ENCODE data around the gene GAL3ST2.

The GAL3ST2 gene

DNA sequence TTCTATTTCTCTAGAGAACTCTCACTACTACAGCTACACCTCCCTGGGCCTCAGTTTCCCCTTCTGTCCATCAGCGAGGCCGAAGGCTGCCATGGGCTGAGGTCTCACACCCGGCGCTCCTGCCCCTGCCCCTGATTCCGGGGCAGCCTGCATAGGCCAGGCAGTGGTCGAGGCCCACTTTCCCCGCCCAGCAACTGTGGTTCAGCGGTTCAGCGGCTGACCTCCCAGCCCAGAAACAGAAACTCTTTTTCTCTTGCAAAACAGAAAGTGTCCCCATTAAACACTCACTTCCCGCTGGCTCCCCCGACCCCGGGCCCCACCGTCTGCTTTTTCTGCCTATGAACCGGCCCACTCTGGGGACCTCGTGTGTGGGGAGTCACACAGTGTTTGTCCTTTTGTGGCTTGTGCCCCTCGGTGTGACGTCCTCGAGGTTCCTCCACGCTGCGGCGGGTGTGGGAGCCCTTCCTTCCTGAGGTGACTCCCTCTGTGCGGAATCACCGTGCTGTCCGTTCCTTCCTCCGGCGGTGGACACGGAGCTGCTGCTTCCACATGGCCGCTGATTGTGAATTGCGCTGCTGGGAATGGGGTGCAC is 66.1 kb downstream of the GAL3ST2 start:
- H3K4me3 ChIP-seq (ENCODE audit: low read depth, low read length) = no peak overlapping the region

DNA sequence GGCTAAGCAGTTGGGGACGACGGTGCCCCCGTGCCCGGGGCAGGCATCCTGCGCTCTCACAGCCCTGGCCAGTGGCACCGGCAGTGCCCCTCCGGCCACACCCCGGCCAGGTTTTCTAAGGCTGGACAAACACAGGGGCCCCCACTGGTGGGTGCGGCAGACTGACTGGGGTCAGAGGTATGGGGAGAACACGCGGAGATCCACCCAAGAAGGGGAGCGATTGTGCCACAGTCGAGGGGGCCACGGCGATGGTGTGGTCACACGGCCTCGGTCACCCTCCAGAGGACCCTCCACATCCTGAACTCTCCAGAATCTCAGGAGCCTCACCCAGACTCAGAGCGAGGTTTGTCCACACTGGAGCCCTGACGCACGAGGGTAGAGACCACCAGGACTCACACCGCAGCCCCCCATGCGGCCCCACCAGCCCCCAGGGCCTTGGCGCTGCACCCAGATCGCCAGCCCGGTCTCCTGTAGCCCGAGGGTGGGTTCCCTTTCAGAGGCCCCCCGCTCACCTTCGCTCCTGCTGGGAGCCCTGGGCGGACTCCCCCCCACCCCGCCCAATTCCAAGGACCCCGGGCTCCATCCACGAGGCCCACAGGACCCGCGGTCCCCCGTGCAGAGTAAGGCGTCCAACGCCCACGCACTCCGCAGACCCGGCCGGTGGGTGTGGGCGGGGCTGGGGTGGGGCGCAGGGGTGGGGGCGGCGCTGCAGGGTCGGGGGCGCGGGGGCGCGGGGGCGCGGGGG is 66.9 kb downstream of the GAL3ST2 start:
- H3K4me3 ChIP-seq (ENCODE audit: low read depth, low read length) = no peak overlapping the region

DNA sequence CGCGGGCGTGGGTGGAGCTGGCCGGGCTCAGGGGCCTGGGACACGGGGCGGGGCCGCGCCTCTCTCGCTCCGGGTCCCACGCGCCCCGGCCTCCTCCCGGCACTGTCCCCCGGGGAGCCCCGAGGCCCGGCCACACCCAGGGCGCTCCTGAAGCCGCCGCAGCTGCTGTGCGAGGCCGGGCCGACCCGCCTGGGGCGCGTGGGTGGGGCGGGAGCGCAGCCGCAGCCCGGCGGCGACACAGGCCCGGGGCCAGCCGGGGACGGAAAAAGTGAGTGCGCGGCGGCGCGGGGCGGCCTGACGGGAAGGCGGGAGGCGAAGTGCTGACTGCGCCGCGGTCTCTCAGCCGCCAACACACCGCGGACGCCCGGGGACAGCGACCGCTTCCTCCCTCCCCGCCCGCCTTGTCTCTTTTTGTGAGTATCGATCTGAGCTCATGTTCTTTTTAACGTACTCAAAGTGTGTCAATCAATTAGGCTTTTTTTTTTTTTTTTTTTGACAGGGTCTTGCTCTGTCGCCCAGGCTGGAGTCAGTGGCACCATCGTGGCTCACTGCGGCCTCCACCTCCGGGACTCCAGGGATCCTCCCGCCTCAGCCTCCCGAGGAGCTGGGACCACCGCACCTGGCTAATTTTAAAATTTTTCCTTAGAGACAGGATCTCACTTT is 67.6 kb downstream of the GAL3ST2 start:
- H3K4me3 ChIP-seq (ENCODE audit: low read depth, low read length) = peak overlapping the region; percentile 24

DNA sequence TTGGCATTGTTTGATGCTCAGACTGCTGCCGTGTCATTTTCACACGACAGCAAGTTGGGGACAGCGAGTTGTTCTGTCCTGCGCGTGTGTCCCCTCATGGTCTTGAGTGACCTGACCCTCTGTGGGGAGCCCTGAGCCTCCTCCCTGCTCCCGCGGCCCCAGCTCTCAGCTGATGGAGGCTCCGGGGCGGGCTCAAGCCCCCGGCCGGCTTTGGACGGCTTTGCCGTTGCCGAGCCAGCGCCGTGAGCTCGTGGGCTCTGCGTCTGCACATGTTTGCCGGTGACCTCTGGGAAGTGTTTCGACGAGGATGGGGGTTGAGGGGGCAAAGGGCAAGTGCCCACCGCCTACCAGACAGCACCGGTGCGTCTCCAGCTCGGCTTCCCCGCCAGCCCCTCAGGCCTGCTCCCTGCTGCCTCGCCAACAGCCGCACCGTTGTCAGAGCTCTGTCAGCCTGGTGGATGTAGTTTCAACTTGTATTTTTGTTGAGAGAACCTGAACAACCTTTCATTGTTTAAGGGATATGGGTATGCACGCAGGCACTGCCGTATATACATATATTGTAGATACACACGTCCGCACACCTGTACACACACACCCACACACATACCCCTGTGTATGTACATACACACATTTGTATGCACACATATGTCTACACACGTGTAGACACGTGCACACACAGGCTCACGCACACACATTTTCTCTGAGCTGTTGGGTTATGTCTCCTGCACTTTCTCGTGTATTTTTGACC is 68.4 kb downstream of the GAL3ST2 start:
- H3K4me3 ChIP-seq (ENCODE audit: low read depth, low read length) = no peak overlapping the region

DNA sequence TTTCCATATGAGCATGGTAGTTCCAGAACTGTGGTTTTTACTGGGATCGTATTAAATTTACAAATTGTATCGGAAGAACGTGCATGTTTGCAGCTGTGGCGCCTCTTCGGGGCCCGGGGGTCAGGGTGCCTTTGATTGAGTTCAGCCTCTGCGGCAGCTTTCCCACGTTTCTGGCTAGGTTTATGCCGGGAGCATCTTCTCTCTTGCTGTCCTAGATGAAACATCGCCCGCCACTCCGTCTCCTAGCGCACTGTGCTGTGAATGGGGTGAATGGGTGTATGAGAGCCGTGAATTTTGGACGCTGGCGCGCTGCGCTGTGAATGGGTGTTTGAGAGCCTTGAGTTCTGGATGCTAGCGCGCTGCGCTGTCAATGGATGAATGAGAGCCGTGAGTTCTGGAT is 69.8 kb downstream of the GAL3ST2 start:
- H3K4me3 ChIP-seq (ENCODE audit: low read depth, low read length) = no peak overlapping the region

DNA sequence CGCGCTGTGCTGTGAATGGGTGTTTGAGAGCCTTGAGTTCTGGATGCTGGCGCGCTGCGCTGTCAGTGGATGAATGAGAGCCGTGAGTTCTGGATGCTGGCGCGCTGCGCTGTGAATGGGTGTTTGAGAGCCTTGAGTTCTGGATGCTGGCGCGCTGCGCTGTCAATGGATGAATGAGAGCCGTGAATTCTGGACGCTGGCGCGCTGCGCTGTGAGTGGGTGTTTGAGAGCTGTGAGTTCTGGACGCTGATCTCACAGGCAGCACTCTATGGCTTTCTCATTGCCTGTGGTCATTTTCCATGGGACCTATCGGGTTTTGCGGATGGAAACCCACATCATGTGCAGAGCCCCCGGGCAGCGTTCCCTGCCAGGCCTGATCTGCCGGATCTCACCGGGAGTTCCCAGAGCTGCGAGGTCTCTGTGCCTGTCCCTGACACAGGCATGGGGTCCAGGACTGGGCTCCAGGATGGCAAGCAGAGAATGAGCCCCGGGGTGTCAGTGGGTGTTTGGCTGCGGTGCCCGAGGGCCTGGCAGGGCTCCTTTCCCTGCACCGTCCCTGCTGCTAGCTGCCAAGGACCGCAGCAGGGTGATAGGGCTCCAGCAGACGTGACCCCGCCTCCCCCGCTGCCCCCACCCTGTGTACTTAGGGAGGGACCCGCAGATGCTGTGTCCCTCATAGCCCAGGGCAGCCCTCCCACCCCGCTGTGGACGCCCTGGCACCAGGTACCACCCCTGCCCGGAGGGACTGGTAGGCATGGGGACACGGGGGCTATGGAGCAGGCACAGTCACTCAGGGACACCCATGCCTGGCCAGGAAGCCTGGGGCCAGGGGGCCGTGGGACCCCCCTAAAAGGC is 72.4 kb downstream of the GAL3ST2 start:
- no peak overlapping the region for H3K4me3 ChIP-seq (ENCODE audit: low read depth, low read length)

DNA sequence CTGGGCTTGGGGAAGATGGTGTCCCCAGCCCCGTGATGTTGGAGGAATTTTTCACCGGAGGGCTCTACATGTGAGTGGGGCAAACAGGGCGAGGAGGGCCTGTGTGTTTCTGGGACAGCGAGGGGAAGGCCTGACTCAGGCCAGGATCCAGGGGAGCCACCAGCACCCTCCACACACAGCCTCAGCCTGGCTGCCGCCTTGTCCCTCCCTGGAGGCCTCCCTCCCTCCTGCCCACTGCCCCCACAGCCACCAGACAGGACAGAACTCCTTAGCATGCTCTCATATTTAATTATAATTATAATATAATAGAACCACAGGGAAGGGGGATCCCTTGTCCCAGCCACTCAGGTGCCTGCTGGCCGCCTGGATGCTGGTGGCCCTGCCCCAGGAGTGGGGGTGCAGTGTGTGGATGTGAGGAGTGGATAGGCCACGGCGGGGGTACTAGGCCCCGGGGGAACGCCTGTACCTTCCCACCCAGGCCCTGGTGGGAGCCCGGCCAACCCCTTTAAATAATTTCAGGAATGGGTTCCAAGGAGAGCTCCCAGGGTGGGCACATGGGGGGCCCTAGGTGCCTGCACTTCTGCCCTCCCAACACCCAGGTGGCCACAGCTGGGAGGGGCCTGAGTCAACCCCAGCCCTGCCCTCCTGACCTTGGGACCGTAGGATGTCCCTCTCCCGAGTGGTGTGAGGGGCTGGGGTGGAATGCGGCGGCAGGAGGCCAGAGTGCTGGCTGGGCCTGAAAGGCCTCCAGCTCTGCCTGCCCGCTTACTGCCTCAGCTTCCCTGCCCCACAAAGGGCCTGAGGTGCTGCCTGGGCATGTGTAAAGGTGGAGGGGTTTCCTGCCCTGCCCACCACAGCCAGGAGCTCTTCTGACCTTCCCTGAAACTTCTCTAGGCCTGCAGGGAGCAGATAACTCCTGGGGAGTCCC is 73.3 kb downstream of the GAL3ST2 start:
- H3K4me3 ChIP-seq (ENCODE audit: low read depth, low read length) = no peak overlapping the region

DNA sequence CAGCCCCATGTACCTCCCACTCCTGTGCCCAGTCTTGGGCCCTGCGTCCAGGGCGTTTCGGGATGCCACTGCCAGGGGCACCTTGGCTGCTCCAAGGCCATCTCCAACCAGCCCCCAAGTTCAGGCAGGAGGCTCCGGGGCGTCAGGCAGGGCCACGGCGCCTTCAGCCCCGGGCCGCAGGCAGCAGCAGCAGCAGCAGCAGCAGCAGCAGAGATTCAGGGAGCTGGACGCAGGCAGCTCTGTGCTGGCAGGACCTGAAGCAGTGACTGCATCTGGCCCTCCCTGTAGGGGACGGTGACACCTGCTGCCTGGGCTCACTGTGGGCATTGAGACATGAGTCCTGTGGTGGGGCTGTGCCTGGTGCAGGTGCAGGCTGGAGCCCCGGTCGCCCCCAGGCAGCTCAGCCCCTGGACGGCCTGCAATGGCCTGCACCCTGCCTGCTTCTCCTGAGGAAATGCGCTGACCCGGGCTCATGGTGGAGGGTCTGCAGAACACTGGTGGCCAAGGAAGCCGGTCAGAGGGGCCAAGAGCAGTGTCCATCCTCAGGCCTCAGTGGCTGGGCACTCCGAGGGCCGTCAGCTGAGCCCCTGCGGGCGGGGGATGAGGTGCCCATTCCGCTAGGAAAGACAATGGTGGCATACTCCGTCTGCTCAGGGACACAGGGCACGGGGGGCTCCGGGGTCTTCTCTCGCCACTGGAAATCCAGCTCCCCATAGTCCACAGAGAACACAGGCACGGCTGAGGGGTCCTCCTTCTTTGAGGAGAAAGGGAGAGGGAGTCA is 74.1 kb downstream of the GAL3ST2 start:
- H3K4me3 ChIP-seq (ENCODE audit: low read depth, low read length) = no peak overlapping the region

DNA sequence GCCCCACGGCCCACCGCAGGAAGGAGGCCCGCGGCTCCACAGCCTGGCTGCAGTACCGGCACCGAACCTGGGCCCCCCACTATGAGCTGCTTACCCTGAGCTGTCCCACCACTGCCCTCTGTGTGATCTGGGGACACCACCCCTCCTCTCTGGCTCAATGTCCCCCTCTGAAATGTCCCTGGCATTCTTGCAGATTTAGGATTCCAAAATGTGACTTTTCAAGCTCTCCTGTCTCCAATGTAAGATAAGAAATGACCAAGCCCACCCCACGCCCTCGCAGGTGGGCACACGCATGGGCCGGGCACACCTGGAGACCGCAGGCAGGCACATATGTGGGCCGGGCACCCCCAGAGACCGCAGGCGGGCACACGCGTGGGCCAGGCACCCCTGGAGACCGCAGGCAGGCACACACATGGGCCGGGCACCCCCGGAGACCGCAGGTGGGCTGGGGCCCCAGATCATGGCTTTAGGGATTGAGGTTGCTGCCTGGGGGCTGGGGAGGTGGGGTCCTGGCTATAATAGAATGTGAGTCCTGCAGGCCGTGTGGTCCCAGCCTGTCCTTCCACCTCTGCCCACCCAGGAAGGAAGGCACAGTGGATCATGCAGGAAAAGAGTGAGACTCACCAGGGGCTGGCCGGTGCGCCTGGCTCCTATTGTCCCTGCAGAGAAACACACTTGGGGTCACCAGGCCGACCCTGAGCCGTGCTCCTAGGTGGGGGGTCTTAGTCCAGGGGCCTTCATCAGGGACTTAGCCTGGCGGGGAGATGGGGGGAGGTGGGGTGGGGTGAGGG is 74.9 kb downstream of the GAL3ST2 start:
- no peak overlapping the region for H3K4me3 ChIP-seq (ENCODE audit: low read depth, low read length)

DNA sequence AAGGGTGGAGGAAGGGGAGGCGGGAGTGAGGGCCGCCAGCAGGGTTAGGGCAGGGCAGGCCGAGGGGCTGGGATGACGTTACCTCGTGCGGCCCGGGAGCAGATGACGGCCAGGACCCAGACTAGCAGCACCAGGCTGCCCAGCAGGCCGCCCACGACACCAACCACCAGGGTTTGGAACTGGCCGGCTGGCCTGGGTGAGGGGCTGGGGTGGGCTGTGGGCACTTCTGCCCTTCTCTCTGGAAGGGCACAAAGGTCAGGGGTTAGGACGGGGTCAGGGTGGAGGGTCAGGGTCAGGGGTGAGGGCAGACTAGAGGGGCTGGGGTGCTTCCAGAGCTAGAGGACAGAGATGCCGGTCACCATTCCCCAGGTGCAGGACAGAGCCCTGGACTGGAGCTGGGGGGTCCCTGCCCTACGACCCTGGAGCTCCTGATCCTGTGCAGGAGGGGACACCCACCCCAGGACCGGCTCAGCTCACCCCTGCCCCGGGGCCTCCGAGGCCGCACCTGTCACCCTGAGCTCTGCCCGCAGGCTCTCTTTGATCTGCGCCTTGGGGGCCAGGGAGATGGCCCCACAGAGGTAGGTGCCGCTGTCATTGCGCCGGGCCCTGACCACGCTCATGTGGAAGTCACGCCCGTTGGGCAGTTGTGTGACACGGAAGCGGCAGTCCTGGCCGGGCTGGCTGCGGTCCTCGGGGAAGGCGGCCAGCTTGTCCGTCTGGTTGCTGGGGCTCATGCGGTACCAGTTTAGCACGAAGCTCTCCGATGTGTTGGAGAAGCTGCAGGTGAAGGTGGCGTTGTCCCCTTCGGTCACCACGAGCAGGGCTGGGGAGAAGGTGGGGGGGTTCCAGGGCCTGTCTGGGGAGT is 75.7 kb downstream of the GAL3ST2 start:
- no peak overlapping the region for H3K4me3 ChIP-seq (ENCODE audit: low read depth, low read length)

DNA sequence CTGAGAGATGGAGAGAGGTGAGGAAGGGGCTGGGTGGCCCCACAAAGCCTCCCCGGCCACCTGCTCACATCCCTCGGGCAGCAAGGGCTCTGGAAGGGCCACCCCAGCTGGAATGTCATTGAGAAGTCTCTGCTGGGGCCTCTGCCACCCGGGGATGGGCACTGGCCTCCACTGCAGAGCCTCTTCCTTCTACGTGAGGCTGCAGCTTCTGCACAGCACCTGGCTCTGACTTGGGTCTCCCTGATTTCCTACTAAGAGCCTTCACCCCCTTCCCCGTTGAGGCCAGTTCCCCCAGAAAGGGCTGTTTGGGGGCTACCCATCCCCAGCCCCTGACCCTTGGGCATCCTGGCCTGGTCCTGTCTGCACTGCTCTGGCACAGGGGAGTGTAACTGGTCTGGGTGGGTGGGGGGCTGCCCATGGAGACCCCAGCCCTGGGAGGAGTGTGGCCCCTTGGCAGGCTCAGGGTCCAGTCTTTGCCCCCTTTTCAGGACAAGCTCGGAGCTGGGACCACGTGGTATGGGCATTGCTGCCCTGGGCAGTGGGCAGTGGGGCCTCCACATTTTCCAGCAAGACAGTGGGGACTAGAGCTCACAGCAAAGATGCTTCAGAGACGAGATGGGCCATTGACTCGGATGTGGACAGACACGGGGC is 76.5 kb downstream of the GAL3ST2 start:
- H3K4me3 ChIP-seq (ENCODE audit: low read depth, low read length) = no peak overlapping the region

Measured in iPS-11a (cell line).